HL-60/S4 treated with phorbol 12-myristate 13-acetate at 8.2 ng/mL for 4 days and 3 days (cell line): ENCODE results near the gene POTEM.
"Not testable (repeated sequence)": the region's sequence is repeated elsewhere in the genome, so short reads cannot be mapped to it uniquely, and the experiment has no call there.

ENCODE experiments used
- in situ Hi-C: fragments of 300-500 bp; cut with MboI; formaldehyde crosslinking; loops from 2 replicates; pipeline ENCODE4 v1.15.0; 2022; ENCODE audit warnings: low sequenced_read_pairs

Gene POTEM

DNA sequence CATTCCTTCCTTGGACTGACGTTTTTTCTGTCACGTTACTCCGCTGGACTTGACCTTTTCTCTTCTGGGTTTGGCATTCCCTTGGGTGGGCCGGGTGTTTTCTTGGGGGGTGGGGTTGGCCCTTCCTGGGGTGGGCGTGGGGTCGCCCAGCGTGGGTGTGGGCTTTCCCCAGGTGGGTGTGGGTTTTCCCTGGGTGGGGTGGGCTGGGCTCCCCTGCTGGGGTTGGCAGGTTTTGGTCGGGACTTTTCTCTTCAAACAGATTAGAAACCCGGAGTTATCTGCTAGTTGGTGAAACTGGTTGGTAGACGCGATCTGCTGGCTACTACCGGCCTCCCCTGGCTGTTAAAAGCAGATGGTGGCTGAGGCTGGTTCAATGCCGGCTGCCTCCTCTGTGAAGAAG, at the start of gene POTEM:
POTEM (plus strand) TSS at position 301 of the 400 bp plus-strand sequence; CDS start at position 353, 52 bp downstream.
- in situ Hi-C loops = not testable (repeated sequence)

DNA sequence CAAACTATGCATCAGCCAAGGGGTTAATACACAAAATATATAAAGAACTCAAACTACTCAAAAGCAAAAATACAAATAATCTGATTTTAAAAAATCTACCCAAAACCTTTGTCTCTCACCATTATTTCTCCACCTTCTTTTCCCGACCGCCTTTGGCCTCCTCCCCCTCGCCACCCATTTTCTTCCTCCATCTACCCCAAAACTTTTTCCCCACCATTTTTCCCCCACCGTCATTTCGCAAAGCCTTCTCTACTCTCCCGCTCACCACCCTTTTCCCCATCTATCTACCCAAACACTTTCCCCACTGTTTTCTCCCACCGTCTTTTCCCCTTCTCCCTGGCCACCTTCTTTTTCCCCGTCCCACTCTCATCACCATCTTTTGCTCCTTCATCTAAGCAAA, 48.9 kb upstream of the POTEM start:
- in situ Hi-C loops = not testable (repeated sequence)

DNA sequence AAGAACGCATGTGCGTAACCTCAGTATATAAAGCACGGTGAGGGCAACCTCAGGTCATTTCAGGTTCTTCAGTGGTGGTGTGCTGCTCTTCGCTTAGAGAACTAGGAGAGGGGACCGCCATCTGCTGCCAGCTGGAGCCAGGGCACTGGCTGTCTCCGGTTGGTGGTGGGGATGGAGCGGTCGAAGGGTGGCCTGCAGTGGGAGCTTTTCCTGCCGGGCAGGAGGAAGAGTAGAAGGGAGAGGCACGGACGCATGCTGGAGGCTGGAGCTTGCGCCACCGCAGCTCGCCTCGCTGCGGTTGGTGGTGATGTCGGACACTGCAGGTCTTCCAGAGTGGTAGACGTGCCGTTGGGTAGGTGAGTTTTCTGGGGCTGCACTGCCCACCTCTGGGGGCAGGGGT, 47.2 kb upstream of the POTEM start:
- in situ Hi-C loops = not testable (repeated sequence)

DNA sequence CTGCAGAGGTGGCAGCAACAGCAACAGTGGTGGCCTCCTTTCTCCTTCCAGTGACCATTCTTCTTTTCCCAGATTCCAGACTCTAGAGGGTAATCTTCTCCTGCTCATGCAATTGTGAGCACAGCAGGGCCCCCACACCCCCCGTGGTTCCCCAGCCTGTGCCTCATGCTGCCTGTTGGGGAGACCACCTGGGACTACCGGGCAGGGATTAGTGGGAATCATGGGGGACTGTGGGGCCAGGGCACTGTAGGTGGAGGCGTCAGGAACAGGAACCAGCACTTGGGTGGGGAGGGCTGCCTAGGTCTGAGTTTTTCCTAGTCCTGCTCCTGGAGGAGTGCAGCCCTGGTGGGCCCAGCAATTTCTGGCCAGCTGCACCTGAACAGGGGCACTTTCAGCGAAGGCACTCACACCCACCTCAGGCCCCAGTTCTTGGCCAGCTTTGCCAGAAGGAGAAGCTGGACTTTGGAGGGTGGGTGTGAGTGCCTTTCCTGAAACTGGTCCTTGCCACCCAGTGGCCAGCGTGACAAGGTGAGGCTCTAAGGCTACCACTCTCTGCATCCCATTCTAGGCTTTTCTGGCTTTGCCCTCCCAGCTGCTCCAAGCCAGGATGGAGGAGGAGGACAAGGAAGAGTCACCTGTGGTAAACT, 46.1 kb upstream of the POTEM start:
- in situ Hi-C loops = not testable (repeated sequence)

DNA sequence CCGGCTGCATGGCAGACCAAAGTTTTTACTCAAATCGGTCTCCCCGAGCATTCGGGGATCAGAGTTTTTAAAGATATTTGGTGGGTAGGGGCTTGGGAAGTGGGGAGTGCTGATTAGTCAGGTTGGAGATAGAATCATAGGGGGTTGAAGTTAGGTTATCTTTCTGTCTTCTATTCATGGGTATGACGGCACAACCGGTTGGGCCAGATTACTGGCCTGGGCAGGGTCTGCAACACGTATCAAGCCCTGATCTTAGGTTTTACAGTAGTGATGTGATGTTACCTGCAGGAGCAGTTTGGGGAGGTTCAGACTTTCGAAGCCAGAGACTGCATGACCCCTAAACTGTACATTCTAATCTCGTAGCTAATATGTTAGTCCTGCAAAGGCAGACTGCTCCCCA, 30.4 kb upstream of the POTEM start:
- in situ Hi-C loops = not testable (repeated sequence)

DNA sequence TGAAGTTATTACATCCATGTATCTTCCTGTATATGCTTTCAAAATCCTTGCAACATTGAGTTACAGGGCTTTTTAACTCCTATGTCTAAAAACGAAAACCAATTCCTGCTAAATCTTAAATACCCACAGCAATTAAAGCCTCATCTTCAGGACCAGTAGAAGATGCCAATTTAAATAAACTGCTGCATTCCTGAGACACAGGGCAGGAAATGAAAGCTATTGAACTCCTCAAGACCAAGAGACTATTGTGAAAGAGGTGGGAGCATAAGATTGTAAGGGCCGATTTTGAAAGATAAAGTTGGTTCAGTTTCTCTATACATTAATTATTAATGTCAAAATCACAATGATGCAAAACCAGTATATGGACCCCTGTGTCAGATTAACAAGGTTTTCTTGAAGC, 28.5 kb upstream of the POTEM start:
- in situ Hi-C loops = not testable (repeated sequence)

DNA sequence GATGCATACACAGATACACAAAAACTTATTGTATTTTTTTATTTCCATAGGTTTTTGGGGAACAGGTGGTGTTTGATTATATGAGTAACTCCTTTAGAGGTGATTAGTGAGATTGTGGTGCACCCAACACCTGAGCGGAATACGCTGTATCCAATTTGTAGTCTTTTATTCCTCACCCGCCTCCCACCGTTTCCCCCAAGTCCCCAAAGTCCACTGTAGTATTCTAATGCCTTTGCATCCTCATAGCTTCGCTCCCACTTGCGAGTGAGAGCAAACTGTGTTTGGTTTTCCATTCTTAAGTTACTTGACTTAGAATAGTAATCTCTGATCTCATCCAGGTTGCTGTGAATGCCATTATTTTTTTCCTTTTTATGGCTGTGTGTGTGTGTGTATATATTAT, 17.3 kb upstream of the POTEM start:
- in situ Hi-C loops = not testable (repeated sequence)

DNA sequence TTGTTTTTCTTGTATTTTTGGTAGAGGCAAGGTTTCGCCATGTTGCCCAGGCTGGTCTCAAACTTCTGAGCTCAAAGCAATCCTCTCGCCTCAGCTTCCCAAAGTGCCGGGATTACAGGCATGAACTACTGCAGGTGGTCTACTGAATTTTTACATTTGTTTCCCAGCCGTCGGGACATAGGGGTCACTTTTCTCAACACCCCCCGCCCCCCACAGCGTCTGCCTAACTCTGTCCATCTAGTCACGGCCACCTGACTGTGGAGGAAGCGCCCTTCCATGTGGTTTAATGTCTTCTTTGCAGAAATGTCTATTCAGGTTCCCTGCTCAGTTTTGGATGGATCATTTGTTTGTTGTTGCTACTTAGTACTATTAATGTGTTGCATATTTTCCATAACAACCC, 14.1 kb upstream of the POTEM start:
- in situ Hi-C loops = not testable (repeated sequence)

DNA sequence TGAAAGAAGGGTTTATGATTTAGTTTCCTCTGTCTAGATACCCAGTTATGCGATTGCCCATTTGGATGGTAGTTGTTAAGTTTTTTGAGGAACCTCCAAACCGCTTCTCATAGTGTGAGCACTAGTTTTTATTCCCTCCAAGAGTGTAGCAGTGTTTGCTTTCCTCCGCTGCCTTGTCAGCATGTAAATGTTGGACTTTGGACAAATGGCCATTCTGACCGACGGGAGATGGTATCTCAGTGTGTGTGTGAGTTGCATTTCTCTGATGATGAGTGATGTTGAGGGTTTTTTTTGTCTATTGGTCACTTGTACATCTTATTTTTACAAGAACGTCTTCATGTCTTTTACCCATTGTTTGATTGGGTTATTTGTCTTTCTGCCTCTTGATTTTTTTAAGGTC, 11.4 kb upstream of the POTEM start:
- in situ Hi-C loops = not testable (repeated sequence)

DNA sequence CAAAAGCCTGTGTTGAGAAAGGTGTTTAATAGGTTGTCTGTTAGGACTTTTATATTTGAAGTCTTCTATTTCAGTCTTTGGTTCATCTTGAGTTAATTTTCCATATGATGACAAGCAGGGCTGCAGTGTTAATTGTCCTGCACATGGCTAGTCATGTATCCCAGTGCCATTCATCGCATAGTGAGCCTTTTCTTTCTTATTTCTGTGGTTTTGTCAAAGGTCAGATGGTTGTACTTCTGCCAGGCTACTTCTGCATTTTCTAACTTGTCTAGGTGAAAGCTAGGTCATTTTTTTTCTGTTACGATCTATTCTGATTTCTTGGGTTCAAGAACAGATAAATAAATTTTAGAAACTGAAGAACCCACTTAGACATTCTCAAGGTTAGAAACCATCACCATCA, 5.7 kb upstream of the POTEM start:
- in situ Hi-C loops = not testable (repeated sequence)

DNA sequence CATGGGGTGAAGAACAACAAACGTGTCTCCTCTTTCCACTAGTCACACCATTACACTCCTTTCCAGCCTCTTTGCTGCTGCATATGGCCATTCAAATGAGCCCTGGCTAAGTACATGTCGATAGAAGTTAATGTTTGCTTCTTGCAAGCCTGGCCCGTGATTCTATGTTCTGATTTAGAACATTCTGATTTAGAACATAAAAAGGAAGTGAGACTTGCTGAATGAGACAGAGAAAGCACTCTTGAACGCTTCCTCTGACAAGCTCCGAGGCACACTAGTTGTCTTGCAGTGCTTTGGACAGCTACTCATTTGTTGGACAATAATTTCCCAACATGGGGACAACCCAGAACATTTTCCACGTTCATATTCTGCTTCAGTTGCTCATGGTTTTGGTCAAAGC, 5.1 kb upstream of the POTEM start:
- in situ Hi-C loops = not testable (repeated sequence)

DNA sequence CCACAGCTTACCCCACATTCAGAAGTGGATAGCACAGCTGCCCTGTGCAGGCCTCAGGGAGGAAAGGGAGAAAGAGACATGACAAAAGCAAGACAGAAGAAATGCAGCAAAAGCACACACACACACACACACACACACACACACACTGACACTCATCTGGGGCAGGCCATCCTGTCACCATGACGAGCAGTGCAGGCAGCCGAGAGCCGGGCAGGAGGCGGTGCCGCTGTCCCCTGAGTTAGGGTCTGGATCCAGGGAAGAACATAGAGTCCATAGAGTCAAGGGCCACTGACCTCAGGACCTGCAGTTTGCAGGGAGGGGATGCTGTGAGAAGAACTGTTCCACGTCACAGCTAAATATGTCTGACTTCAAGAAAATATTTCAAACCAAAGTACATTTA, 4.0 kb upstream of the POTEM start:
- in situ Hi-C loops = not testable (repeated sequence)

DNA sequence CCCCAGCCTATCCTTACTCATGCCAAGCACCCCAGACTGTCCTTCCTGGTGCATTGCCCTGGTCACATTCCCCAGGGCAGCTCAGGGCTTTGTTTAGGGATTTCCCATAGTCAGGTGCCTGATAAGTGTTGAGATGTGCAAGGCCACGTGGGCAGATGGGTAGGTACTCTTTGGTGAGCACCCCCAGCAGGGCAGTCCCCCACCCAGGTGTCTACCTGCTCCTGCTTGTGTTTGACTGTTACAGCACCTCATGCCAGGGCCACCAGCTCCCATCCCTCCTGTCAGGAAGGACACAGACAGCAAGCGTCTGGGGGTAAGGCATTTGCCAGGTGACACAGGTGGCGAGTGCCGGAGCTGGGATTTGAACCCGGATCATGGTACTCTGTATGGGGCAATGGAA, 2.4 kb upstream of the POTEM start:
- in situ Hi-C loops = not testable (repeated sequence)

DNA sequence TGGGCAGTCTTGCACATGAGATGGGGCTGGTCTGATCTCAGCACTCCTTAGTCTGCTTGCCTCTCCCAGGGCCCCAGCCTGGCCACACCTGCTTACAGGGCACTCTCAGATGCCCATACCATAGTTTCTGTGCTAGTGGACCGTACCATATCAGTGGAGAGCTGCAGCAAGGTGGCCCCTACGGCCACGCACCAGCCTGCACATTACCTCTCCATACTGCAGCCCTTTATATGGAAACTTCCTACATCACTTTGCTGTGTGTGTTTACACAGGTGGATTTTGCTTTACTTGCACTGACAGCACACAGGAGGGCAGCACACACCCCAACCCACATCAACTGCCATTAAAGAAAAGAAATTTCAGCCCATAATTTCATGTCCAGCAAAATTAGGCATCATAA, 35.3 kb downstream of the POTEM start:
- in situ Hi-C loops = not testable (repeated sequence)

DNA sequence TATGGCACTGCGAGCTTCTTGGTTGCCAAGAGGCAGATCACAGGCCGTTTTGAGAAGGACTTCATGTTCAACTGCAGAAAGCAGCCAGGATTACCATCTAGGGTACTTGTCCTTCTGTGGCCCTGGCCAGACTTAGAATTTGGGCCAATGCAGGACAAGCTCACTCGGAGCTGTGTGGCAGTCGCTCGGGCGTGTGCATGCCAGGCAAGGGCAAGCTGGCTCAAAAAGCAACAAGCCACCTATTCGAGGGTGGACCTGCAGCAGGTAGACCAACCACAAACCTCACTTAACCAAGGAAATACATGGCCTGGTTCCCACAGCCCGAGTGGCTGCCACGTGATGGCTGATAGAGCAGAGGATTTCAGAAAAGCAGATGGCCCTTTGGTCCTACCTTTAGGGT, 39.3 kb downstream of the POTEM start:
- in situ Hi-C loops = not testable (repeated sequence)

DNA sequence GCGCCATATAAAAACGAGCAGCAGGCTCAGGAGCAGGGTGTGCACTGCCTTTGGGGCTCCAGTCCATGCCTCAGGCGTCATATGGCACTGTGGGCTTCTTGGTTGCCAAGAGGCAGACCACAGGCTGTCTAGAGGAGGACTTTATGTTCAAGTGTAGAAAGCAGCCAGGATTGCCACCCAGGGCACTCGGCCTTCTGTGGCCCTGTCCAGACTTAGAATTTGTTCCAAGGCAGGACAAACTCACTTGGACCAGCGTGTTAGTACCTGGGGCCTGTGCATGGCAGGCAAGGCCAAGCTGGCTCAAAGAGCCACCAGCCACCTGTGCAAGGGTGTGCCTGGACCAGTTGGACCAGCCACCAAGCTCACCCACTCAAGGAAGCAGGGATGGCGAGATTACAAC, 40.4 kb downstream of the POTEM start:
- in situ Hi-C loops = not testable (repeated sequence)

DNA sequence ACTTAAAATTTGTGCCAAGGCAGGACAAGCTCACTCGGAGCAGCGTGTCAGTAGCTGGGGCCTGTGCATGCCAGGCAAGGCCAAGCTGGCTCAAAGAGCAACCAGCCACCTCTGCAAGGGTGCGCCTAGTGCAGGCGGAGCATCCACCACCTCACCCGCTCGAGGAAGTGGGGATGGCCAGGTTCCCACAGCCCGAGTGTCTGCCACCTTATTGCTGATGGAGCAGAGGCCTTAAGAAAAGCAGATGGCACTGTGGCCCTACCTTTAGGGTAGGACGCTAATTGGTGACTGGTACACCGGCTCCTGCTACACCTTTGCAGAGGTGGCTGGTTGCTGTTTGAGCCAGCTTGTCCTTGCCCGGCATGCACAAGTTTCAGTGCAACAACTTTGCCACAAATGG, 43.8 kb downstream of the POTEM start:
- in situ Hi-C loops = not testable (repeated sequence)

DNA sequence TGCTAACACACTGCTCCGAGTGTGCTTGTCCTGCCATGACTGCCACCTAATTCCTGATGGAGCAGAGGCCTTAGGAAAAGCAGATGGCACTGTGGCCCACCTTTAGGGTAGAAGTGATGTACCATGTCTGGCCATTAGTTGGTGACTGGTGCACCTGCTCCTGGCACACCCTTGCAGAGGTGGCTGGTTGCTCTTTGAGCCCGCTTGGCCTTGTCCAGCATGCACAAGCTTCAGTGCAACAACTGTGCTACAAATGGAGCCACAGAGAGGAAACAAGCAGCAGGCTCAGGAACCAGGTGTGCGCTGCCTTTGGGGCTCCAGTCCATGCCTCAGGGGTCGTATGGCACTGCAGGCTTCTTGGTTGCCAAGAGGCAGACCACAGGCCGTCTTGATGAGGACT, 44.5 kb downstream of the POTEM start:
- in situ Hi-C loops = not testable (repeated sequence)

DNA sequence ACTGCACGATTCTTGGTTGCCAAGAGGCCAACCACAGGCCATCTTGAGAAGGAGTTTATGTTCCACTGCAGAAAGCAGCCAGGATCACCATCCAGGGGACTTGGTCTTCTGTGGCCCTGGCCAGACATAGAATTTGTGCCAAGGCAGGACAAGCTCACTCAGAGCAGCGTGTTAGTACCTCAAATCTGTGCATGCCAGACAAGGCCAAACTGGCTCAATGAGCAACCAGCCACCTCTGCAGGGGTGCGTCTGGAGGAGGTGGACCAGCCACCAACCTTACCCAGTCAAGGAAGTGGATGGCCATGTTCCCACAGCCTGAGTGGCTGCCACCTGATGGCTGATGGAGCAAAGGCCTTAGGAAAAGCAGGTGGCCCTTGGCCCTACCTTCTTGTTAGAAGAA, 48.0 kb downstream of the POTEM start:
- in situ Hi-C loops = not testable (repeated sequence)

DNA sequence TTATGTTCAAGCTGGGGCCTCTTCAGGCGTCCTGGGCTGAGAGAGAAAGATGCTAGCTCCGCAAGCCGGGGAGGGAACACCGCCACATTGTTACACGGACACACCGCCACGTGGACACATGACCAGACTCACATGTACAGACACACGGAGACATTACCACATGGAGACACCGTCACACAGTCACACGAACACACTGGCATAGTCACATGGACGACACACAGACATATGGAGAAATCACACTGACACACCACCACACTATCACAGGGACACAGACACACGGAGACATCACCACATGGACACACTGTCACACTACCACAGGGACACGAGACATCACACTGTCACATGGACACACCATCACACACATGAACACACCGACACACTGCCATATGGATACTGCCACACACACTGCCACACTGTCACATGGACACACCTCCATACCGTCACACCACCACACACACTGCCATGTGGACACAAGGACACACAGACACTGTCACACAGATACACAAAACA, 57.9 kb downstream of the POTEM start:
- in situ Hi-C loops = not testable (repeated sequence)

DNA sequence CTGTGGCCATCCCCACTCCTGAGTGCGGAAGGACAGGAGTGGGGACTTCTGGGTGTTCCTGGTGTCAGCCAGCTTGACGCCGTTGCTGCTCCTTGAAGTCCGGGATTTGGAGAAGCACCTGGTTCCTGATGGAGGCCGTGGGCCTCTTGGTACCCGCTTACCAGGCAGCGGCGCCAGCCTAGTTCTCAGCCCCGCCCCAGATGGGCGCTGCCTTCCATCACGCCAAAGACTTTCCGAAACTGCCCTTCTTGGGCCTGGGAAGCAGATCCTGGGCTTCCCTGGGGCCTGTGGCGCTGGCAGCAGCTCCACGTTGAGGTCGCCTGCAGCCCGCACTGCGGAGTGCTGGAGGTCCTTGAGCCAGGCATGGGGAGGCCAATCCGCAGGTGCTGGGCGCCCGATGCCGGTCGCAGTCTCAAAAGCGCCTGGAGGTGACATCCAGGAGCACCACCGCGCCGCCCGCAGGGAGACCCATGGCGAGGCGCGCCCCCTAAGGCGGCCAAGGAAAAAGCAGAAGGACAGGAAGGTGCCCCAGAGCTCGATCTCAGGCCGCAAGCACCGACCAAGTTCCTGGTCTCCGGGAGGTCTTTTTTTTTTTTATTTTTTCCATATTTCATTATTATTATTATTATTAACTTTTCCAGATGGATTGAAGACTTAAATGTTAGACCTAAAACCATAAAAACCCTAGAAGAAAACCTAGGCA, 59.6 kb downstream of the POTEM start:
- in situ Hi-C loops = not testable (repeated sequence)

DNA sequence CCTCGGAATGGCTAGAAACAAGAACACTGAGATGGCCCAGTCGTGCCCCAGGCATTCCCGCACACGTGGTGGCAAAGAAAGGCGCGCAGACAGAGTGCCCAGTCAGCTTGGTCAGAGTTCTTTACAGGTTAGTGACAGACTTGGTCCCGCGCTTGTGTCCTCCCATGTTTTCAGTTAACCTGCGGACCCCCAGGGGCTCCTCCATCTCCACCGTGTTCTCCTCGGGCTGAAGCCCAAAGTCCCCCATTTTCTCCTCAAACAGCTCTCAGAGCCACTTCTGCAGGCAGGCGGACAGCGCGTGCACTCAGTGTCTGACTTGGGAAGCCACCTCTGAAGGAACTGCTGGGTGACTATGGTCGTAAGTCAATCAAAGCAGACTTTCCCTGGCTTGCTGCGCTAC, 60.7 kb downstream of the POTEM start:
- in situ Hi-C loops = not testable (repeated sequence)
